ENCODE data around the gene UBR4. TPM values are rescaled to one million over a fixed set of nuclear protein-coding genes. Genes with fewer than 3 reads are reported as not detected.

The UBR4 gene
- polyA plus RNA-seq, 1 donor from 2014 or later: 49.7 TPM

GRCh38 chr1:19046972-19047731, 162.9 kb downstream of the UBR4 start:
- H3F3A ChIP-seq (ENCODE audit: insufficient read depth, low read length, poor library complexity, severe bottlenecking): no peaks in the 10 kb centered on the region
- no peaks in the 10 kb centered on the region for H4K20me1 ChIP-seq (ENCODE audit: insufficient read depth)
- no peaks in the 10 kb centered on the region for H3K36me3 ChIP-seq (ENCODE audit: insufficient read depth, low read length)
- no peaks in the 10 kb centered on the region for H3K79me2 ChIP-seq (replicated peaks; ENCODE audit: insufficient read depth, low read length)
- no peak overlapping the region for H3K27ac ChIP-seq (ENCODE audit: low read length)
- TF ChIP-seq, protein P1, sequence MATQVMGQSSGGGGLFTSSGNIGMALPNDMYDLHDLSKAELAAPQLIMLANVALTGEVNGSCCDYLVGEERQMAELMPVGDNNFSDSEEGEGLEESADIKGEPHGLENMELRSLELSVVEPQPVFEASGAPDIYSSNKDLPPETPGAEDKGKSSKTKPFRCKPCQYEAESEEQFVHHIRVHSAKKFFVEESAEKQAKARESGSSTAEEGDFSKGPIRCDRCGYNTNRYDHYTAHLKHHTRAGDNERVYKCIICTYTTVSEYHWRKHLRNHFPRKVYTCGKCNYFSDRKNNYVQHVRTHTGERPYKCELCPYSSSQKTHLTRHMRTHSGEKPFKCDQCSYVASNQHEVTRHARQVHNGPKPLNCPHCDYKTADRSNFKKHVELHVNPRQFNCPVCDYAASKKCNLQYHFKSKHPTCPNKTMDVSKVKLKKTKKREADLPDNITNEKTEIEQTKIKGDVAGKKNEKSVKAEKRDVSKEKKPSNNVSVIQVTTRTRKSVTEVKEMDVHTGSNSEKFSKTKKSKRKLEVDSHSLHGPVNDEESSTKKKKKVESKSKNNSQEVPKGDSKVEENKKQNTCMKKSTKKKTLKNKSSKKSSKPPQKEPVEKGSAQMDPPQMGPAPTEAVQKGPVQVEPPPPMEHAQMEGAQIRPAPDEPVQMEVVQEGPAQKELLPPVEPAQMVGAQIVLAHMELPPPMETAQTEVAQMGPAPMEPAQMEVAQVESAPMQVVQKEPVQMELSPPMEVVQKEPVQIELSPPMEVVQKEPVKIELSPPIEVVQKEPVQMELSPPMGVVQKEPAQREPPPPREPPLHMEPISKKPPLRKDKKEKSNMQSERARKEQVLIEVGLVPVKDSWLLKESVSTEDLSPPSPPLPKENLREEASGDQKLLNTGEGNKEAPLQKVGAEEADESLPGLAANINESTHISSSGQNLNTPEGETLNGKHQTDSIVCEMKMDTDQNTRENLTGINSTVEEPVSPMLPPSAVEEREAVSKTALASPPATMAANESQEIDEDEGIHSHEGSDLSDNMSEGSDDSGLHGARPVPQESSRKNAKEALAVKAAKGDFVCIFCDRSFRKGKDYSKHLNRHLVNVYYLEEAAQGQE (IDR thresholded peaks at IDR 0.05; ENCODE audit: borderline replicate concordance): no peak
- TF ChIP-seq MXI1 (conservative IDR thresholded peaks at IDR 0.05; ENCODE audit: poor library complexity, severe bottlenecking) (no peak), POLR2AphosphoS5 (IDR thresholded peaks at IDR 0.05) (no peak), EP300 (conservative IDR thresholded peaks at IDR 0.05; ENCODE audit: poor library complexity, severe bottlenecking) (no peak)
- H3K9me3 ChIP-seq (ENCODE audit: low read length): no peaks in the 10 kb centered on the region
- H3K9ac ChIP-seq (ENCODE audit: low read length): no peak overlapping the region
- H3K9me2 ChIP-seq (ENCODE audit: insufficient read depth, low read length): no peaks in the 10 kb centered on the region
- H3K4me3 ChIP-seq (ENCODE audit: low read length): no peak overlapping the region
- H2AFZ ChIP-seq (ENCODE audit: low read depth, low read length): no peak overlapping the region
- no peak overlapping the region for H3K4me2 ChIP-seq (ENCODE audit: low read length)
- no peaks in the 10 kb centered on the region for H3K27me3 ChIP-seq (ENCODE audit: insufficient read depth, low read depth, low read length)

- Histone ChIP-seq H3K79me2 (replicated peaks; ENCODE audit: insufficient read depth, low read length) (no peaks in the 10 kb centered on the region), H3K9me3 (ENCODE audit: low read length) (no peaks in the 10 kb centered on the region), H3K27me3 (ENCODE audit: insufficient read depth, low read depth, low read length) (no peaks in the 10 kb centered on the region), H3F3A (ENCODE audit: insufficient read depth, low read length, poor library complexity, severe bottlenecking) (no peaks in the 10 kb centered on the region), H3K9me2 (ENCODE audit: insufficient read depth, low read length) (no peaks in the 10 kb centered on the region), H3K36me3 (ENCODE audit: insufficient read depth, low read length) (no peaks in the 10 kb centered on the region), H3K4me3 (ENCODE audit: low read length) (no peak overlapping the region), H3K9ac (ENCODE audit: low read length) (no peak overlapping the region), H2AFZ (ENCODE audit: low read depth, low read length) (no peak overlapping the region), H3K27ac (ENCODE audit: low read length) (no peak overlapping the region), H4K20me1 (ENCODE audit: insufficient read depth) (no peaks in the 10 kb centered on the region), H3K4me2 (ENCODE audit: low read length) (no peak overlapping the region)
- TF ChIP-seq TAF1 (IDR thresholded peaks at IDR 0.05; ENCODE audit: low read depth): no peak
- no peak for TF ChIP-seq EZH2 (IDR thresholded peaks at IDR 0.05; ENCODE audit: borderline replicate concordance, insufficient read depth, low read length, poor library complexity, severe bottlenecking)
- TF ChIP-seq, protein P1 (IDR thresholded peaks at IDR 0.05; ENCODE audit: borderline replicate concordance): no peak
- TF ChIP-seq RAD21 (conservative IDR thresholded peaks at IDR 0.05): no peak
- TF ChIP-seq CTCF (IDR thresholded peaks at IDR 0.05; ENCODE audit: poor library complexity, severe bottlenecking): no peak
- TF ChIP-seq POLR2AphosphoS5 (IDR thresholded peaks at IDR 0.05): no peak
- TF ChIP-seq SMC3 (conservative IDR thresholded peaks at IDR 0.05; ENCODE audit: poor library complexity): no peak
- TF ChIP-seq EP300 (conservative IDR thresholded peaks at IDR 0.05; ENCODE audit: poor library complexity, severe bottlenecking): no peak
These were observed 163.9 kb downstream of the UBR4 start for GRCh38 chr1:19045898-19046880.
